ENCODE results near the gene RAD21L1. TPM values are rescaled to one million over a fixed set of nuclear protein-coding genes. Genes with fewer than 3 reads are reported as not detected.

The RAD21L1 gene
- total RNA-seq, 1 experiment from 2014 or later = not detected

- Mint-ChIP-seq H3K4me3 (ENCODE audit: low read depth, unreplicated experiment) (no peak overlapping the region), H3K4me1 (ENCODE audit: low read depth, unreplicated experiment) (no peaks in the 10 kb centered on the region), H3K9me3 (ENCODE audit: low read depth, unreplicated experiment) (no peaks in the 10 kb centered on the region), H3K27me3 (ENCODE audit: unreplicated experiment) (peaks cover 31% of the 10 kb centered on the region), H3K36me3 (ENCODE audit: insufficient read depth, unreplicated experiment) (peaks cover 7% of the 10 kb centered on the region), H3K27ac (ENCODE audit: unreplicated experiment) (no peak overlapping the region)
- CTCF ChIA-PET = no interaction called here
- DNase-seq = no peak
- no TSS peak for BruUV-seq (replicated peaks)
- no peak for TF ChIP-seq CTCF (IDR thresholded peaks at IDR 0.05; ENCODE audit: unreplicated experiment)
- intact Hi-C loops (cut with micrococcal nuclease; ENCODE audit: unreplicated experiment) = no loop called here
Measured at GRCh38 chr20:1180949-1181348, 44.9 kb upstream of the RAD21L1 start.

GRCh38 chr20:1182106-1182505, 43.7 kb upstream of the RAD21L1 start:
- Mint-ChIP-seq H3K4me3 (ENCODE audit: low read depth, unreplicated experiment) (no peak overlapping the region), H3K36me3 (ENCODE audit: insufficient read depth, unreplicated experiment) (peaks cover 7% of the 10 kb centered on the region), H3K9me3 (ENCODE audit: low read depth, unreplicated experiment) (no peaks in the 10 kb centered on the region), H3K4me1 (ENCODE audit: low read depth, unreplicated experiment) (no peaks in the 10 kb centered on the region), H3K27me3 (ENCODE audit: unreplicated experiment) (peaks cover 31% of the 10 kb centered on the region), H3K27ac (ENCODE audit: unreplicated experiment) (no peak overlapping the region)
- intact Hi-C loops (cut with micrococcal nuclease; ENCODE audit: unreplicated experiment) = no loop called here
- DNase-seq = no peak
- TF ChIP-seq CTCF (IDR thresholded peaks at IDR 0.05; ENCODE audit: unreplicated experiment) = no peak
- BruUV-seq (replicated peaks) = no TSS peak
- CTCF ChIA-PET = no interaction called here

- no peak for DNase-seq
- Mint-ChIP-seq H3K27ac (ENCODE audit: unreplicated experiment) (no peak overlapping the region), H3K4me3 (ENCODE audit: low read depth, unreplicated experiment) (no peak overlapping the region), H3K27me3 (ENCODE audit: unreplicated experiment) (peaks cover 31% of the 10 kb centered on the region), H3K36me3 (ENCODE audit: insufficient read depth, unreplicated experiment) (peaks cover 7% of the 10 kb centered on the region), H3K4me1 (ENCODE audit: low read depth, unreplicated experiment) (no peaks in the 10 kb centered on the region), H3K9me3 (ENCODE audit: low read depth, unreplicated experiment) (no peaks in the 10 kb centered on the region)
- TF ChIP-seq CTCF (IDR thresholded peaks at IDR 0.05; ENCODE audit: unreplicated experiment) = no peak
- CTCF ChIA-PET = no interaction called here
- no TSS peak for BruUV-seq (replicated peaks)
- intact Hi-C loops (cut with micrococcal nuclease; ENCODE audit: unreplicated experiment) = no loop called here
Measured at GRCh38 chr20:1183153-1183552, 42.7 kb upstream of the RAD21L1 start.

DNA sequence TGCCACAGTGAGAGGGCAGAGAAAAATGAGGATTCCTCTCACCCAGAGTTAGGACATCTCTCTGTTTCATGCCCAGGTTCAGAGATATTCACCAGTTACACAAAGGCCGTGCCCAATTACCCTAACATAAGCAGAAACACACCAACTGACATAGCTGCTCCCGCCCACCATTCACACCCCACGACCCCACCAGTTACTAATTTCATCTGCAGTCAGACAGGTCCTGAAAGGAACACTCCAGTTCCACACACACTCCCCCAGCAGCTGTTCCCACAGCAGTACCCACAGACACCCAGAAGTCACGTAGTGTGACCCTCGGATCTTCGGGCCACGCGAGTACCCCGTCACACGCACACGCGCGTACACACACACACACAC, 41.6 kb upstream of the RAD21L1 start:
- no peak for TF ChIP-seq CTCF (IDR thresholded peaks at IDR 0.05; ENCODE audit: unreplicated experiment)
- DNase-seq = no peak
- BruUV-seq (replicated peaks) = no TSS peak
- intact Hi-C loops (cut with micrococcal nuclease; ENCODE audit: unreplicated experiment) = no loop called here
- Mint-ChIP-seq H3K36me3 (ENCODE audit: insufficient read depth, unreplicated experiment) (peaks cover 7% of the 10 kb centered on the region), H3K4me3 (ENCODE audit: low read depth, unreplicated experiment) (peak overlapping the region; percentile 53), H3K4me1 (ENCODE audit: low read depth, unreplicated experiment) (no peaks in the 10 kb centered on the region), H3K27me3 (ENCODE audit: unreplicated experiment) (peaks cover 31% of the 10 kb centered on the region), H3K9me3 (ENCODE audit: low read depth, unreplicated experiment) (no peaks in the 10 kb centered on the region), H3K27ac (ENCODE audit: unreplicated experiment) (no peak overlapping the region)
- CTCF ChIA-PET = interaction anchor here (0.8 kb wide), 1 partner anchor 65 kb away, joined by 4 read pairs; no protein-coding TSS in a partner anchor

Data from Calu3 (cell line).